Stimulated activated CD8-positive, alpha-beta memory T cell treated with anti-CD3 and anti-CD28 coated beads, Interleukin-2, amount 100 ng/mL, for 48 hours (primary cell): ENCODE measurements around the gene ZBTB48.
"Not testable (repeated sequence)": the region's sequence is repeated elsewhere in the genome, so short reads cannot be mapped to it uniquely, and the experiment has no call there.

ENCODE experiments used
- DNase-seq, 2 donors: peaks; one replicate each; pipeline ENCODE4 v3.0.0-alpha.2; 2020; ENCODE audit warnings: low read depth in 2 of 2

Gene ZBTB48

GRCh38 chr1:6579374-6580118 lies at the start of gene ZBTB48:
TSS of gene ZBTB48 (plus strand) at chr1:6579994. CDS start at chr1:6580610, 616 bp downstream.
- DNase-seq: peak; percentile 96 to 97

DNA sequence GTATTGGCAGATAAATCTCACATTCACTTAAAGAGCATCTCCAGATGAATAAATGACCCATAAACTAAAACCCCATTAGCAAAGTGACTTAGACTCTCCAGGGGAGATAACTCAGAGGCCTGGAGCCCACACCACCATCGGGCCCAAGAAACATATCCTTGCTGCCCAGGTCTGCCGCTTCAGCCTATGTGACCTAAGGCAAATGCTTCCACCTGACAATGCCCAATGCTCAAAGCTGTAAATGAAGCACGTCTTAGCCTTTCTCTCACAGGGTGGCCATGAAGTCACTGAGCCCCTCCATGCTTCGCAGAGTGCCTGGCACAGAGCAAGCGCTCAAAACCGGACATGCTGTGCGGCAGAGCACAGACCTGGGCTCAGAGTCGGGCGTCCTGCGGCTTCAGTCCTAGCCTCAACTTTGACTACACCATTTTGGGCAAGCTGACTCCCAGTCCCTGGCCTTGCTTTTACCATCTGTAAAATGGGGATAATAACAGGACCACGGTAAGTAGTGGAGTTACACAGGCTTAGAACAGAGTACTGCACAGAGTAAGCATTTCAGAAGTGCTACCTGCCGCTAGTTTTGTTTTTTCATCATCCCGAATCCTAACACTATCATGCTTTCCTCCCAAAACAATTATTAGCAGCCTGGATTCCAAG lies 49.2 kb upstream of the ZBTB48 start:
- no peak for DNase-seq

GRCh38 chr1:6531996-6532395 lies 47.8 kb upstream of the ZBTB48 start:
- DNase-seq: no peak

GRCh38 chr1:6534248-6534822 lies 45.5 kb upstream of the ZBTB48 start:
- no peak for DNase-seq

DNA sequence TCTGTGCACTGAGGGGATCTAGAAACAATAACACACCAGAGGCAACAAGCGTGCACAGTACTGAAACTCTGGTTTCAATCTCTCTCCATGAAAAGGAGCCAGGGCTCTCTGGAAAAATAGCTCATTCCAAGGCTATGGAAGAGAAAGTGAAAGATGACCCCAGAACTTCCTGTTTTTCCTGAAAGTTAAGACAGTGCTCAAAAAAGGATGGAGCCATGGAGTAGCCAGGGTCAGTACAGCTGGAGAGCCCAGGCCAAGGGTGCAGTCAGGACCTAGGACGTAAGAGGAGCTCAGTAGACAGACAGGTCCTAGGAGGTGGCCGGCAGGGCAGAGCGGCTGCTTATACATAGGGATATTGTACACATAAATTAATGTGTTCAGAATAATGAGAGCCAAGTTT lies 44.6 kb upstream of the ZBTB48 start:
- no peak for DNase-seq

- DNase-seq: no peak
Measured at GRCh38 chr1:6536291-6536690, 43.5 kb upstream of the ZBTB48 start.

- no peak for DNase-seq
Measured at GRCh38 chr1:6538956-6539355, 40.8 kb upstream of the ZBTB48 start.

DNA sequence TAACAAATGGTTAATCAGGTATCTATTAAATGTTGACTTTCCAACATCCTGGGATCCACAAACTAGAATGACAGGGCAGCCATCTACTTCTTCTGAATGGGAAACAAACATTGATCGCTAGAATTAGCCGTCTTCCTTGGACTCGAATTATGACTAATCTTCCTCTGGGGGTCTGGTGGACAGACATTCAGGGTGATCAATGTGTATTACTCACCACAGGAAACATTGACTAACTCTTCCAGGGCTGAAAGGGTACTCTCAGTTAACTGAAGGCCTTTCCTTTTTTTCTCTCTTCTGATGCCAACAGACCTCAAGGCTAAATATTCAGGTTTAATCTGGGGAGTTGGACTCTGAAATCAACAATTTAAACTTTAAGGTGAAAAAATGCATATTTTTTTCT lies 35.0 kb upstream of the ZBTB48 start:
- no peak for DNase-seq

DNA sequence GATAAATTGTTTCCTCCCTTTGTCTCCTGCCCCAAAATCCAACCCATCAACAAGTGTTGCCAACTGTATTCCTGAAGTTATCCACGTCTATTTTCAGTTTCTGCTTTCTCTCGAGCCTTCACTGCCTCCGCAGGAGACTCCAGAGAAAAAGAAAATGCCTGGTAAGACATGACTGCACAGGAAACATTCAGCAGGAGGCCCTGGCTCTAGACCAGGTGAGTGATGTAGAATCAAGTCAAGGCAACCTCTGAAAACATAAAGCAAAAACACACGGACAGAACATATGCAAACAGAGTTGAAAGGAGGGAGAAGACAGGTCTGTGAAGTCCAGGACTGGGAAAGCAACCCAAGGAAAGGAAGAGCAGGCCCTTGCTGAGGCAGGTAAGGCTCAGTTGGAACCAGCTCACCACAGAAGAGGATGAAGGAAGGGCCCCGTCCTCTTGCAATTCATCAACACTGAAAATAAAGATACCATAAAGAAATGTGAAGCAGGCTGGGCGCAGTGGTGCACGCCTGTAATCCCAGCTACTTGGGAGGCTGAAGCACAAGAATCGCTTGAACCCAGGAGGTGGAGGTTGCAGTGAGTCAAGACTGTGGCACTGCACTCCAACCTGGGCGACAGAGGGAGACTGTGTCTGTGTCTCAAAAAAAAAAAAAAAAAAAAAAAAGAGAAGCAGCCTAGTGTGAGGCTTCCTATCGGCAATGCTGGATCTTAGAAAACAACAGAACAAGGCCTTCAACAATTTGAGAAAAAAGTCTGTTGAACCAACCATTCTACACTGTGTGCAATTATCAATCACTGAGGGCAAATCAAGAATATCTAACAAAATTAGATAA lies 34.3 kb upstream of the ZBTB48 start:
- DNase-seq: no peak

DNA sequence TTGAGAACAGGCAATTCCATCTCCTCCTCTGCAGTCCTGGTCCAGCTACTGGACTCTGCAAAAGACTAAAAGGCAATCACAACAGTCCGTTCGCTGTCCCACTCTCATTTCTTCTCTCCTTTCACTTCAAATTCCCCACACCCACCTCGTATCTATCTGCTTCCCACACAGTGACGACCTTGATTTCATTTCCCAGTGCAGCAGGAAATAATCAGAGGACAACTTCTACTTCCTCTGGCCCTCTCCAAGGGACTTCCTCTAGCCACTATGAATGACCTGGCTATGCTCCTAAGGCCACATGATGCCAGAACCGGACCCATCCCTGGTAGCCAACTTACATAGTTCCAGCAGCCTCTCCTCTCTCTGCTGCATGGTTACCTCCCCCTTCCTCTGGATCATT lies 33.5 kb upstream of the ZBTB48 start:
- DNase-seq: no peak

DNA sequence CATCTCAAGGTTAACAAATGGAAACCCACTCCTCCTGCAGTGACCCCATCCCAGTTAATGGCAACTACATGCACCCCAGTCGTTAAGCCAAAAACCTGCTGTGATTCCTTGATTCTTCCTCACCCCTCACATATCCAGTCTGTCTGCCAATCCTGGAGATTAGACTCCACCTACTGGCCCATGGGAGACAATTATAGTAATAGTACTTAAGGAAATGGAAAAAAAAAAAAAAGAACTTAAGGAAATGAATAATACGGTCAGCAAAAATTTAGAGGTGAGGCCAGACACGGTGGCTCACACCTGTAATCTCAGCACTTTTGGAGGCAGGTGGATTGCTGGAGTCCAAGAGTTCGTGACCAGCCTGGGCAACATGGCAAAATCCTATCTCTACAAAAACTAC lies 32.5 kb upstream of the ZBTB48 start:
- no peak for DNase-seq

GRCh38 chr1:6554031-6554906 lies 25.5 kb upstream of the ZBTB48 start, which contains the start of gene NOL9:
TSS of gene NOL9 (minus strand) at chr1:6554513. CDS start at chr1:6554502, 11 bp downstream.
- DNase-seq: peak; percentile 92 to 93

GRCh38 chr1:6554907-6555778 lies 24.7 kb upstream of the ZBTB48 start, which contains the start of gene TAS1R1:
TSS of gene TAS1R1 (plus strand) at chr1:6555307. CDS start at chr1:6555374, 67 bp downstream.
- DNase-seq: no peak

DNA sequence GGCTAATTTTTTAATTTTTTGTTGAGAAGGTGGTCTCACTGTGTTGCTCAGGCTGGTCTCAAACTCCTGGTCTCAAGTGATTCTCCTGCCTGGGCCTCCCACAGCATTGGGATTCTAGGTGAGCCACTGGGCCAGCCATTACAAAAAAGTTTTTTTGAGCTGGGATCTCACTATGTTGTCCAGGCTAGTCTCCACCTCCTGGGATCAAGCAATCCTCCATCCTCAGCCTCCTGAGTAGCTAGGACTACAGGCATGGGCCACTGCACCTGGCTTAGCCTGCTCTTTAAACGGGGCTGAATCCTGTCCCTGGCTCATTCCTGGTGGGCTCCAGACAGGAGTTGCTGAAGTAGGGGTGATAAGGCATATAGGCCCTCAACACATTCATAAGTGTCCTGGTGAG lies 22.2 kb upstream of the ZBTB48 start:
- DNase-seq: no peak

DNA sequence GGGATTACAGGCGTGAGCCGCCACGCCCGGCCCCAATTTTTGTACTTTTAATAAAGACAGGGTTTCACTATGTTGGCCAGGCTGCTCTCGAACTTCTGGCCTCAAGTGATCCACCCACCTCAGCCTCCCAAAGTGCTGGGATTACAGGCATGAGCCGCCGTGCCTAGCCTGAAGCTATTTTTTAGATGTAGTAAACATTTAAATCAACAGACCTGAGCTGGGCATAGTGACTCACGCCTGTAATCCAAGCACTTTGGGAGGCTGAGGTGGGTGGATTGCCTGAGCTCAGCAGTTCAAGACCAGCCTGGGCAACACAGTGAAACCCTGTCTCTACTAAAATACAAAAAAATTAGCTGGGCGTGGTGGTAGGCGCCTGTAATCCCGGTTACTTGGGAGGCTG lies 20.6 kb upstream of the ZBTB48 start:
- not testable (repeated sequence) for DNase-seq

GRCh38 chr1:6560267-6560666 lies 19.5 kb upstream of the ZBTB48 start:
- DNase-seq: no peak

- DNase-seq: no peak
Measured at GRCh38 chr1:6569033-6569432, 10.8 kb upstream of the ZBTB48 start.

DNA sequence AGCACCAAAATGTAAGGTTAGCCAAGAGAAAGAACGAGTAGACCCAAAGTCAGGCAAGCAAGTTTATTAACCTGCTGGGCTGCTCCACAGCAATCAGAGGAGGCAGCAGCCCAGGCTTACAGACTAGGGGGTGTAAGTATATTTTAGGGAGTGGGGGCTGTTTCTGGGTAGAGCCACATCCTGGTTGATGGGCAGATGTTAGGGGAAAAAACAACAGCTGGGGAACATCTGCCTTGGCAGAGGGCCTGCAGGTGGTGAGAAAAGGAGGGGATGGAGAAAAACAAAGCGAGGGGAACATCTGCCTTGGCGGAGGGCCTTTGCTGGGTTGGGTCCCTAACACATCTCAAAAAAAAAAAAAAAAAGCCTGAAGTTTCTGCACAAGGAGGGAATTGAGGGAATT lies 9.7 kb upstream of the ZBTB48 start:
- DNase-seq: no peak

DNA sequence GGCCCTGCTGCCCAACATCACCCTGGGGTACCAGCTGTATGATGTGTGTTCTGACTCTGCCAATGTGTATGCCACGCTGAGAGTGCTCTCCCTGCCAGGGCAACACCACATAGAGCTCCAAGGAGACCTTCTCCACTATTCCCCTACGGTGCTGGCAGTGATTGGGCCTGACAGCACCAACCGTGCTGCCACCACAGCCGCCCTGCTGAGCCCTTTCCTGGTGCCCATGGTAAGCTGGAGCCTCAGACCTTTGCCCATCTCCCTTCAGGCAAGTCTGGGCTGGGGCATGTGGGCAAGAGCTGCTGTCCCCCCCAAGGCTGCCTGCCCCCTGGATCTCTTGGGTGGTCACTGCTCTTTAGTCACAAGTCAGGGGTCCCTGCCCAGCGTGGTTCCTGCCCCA lies 8.8 kb upstream of the ZBTB48 start:
- no peak for DNase-seq
